HG03460 (cell line): ENCODE data around the gene CPOX.
"Not testable (repeated sequence)": the region's sequence is repeated elsewhere in the genome, so short reads cannot be mapped to it uniquely, and the experiment has no call there.

ENCODE experiments used
- ATAC-seq: cut with Tn5 transposase; IDR thresholded peaks from one replicate; pipeline ENCODE4 v1.9.1; 2021; ENCODE audit not compliant: unreplicated experiment

CPOX gene

DNA sequence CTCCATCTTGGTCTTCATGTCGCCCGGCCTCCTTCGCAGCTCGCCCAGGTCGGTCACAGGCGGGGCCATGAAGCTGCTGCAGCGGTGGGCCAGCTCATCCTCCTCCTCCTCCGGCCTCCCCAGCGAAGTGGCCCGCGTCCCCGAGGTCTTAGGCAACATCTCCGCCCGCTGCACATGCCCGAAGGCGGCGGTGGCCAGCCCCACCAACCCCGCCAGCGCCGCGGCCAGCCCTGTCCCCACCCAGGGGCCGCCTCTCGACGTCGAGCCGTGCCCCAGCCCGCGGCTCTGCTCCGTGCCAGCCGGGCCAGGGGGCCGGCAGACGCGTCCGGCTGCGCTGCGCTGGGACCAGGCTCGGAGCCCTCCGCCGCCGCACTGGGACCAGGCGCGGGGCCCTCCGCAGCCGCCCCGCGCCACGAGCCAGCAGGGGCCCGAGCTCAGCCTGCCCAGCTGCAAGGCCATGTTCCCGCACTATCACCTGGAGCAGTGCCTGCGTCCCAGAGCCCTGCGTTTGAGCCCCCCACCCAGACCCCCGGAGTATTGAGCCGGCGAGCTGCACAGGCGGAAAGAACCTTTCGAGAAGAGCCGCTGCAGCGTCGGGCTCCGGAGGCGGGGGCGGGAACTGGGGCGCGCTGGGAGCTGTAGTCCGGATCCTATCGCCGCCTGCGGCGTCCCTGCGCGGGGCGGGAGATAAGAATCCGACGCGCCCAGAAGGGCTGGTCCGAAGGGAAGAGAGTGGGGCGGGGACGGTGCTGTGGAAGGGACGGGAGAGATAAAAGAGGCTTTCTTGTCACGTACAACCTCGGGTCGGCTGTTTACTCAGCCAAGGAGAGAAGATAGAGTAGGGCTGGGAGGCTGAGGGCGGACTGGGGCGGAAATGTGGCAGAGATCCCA is at the start of gene CPOX:
TSS of gene CPOX (minus strand) at position 566 of the 891 bp plus-strand sequence. CDS start at position 459, 107 bp downstream.
- ATAC-seq = peak; percentile 94

DNA sequence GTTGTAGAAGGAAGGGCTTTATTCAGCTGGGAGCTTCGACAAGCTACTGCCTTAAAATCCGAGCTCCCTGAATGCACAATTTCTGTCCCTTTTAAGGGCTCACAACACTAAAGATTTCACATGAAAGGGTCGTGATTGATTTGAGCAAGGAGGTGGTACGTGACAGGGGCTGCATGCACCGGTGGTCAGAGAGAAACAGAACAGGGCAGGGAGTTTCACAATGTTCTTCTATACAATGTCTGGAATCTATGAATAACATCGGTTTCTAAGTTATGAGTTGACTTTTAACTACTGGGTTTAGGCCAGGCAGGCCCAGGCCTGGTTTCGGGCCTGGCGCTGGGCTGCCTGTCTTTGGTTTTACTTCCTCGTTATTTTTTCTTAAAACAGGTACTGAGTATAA is 49.4 kb upstream of the CPOX start:
- ATAC-seq = not testable (repeated sequence)

- ATAC-seq = not testable (repeated sequence)
Measured at GRCh38 chr3:98641756-98642155, 48.3 kb upstream of the CPOX start.

DNA sequence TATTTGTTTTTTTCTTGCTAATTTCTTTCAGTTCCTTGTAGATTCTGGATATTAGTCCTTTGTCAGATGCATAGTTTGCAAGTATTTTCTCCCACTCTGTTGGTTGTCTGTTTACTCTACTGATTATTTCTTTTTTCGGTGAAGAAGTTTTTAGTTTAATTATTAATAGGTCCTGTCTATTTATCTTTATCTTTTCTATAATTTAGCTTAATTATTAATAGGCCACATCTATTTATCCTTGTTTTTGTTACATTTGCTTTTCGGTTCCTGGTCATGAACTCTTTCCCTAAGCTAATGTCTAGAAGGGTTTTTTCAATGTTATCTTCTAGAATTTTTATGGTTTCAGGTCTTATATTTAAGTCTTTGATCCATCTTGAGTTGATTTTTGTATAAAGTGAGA is 45.1 kb upstream of the CPOX start:
- ATAC-seq = not testable (repeated sequence)

DNA sequence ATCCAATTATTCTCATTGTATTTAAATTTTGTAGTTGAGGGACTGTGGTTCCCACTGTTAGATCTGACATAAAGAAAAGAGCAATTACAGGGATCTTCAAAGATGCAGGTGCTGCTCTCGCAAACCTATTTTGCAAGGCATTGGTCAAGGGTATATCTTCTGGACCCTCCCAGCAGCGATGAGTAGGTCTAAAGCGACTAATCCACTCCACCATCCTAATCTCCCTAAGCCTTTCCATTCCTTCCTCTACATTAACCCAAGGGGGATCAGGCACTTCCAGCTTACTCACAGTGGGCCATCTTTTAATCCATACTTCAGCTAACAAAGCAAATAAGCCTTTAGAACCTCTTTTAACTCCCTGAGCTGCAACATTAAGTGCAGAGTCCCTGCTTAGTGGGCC is 37.0 kb upstream of the CPOX start:
- ATAC-seq = no peak

- ATAC-seq = no peak
Measured at GRCh38 chr3:98628317-98628716, 34.9 kb upstream of the CPOX start.

DNA sequence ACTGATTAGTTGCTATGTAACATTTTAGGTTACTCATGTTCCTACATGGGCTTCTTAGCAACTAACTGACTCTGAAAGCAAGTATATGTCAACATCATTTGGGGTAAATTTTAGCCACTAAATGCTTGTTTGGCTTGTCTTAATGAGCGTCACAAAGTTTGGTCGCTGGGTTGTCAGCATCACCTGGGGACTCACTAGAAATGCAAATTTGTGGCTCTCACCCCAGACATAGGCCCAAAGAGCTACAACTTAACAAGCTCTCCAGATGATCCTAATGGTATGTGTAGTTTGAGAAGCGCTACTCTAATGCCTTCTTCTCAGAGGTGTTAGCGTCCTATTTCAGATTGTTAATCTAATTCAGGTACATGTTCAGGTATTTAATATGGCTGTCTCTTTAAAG is 32.7 kb upstream of the CPOX start:
- ATAC-seq = no peak

GRCh38 chr3:98623572-98624280 is 30.3 kb upstream of the CPOX start:
- ATAC-seq = no peak

GRCh38 chr3:98617841-98618240 is 24.4 kb upstream of the CPOX start:
- no peak for ATAC-seq

GRCh38 chr3:98613616-98614015 is 20.2 kb upstream of the CPOX start:
- ATAC-seq = no peak

- peak; percentile 89 for ATAC-seq
Measured at GRCh38 chr3:98612996-98613517, 19.6 kb upstream of the CPOX start.

- ATAC-seq = peak; percentile 43
Measured at GRCh38 chr3:98612587-98612986, 19.2 kb upstream of the CPOX start.

DNA sequence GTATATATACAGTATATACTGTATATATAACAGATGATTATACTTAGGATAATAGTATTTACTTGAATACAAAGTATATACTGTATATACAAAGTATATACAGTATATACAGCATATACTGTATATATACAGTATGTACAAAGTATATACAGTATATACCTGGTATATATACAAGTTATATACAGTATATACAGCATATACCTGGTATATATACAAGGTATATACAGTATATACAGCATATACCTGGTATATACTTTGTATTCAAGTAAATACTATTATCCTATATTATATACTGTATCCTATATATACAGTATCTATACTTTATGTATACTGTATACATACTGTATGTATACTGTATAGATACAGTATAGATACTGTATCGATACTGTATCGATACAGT is 14.6 kb upstream of the CPOX start:
- ATAC-seq = no peak

DNA sequence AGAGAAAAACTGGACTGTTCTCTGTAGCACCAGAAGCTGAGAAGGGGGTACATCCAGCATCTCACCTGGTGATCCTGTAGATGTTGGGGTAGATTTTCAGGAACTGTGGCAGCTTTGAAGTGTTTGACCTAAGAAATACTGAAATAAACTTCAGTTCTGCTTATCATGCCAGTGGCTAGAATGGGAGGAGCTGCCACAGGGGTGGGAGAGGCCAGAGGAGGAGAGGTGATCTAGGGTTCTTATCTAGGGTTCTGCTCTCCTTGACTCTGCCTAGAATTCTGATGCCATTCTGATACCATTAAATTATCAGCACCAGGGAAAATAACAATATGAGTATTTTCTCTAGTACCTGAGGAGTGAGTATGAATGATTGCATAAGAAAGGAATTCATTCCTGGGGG is 10.2 kb upstream of the CPOX start:
- ATAC-seq = no peak

DNA sequence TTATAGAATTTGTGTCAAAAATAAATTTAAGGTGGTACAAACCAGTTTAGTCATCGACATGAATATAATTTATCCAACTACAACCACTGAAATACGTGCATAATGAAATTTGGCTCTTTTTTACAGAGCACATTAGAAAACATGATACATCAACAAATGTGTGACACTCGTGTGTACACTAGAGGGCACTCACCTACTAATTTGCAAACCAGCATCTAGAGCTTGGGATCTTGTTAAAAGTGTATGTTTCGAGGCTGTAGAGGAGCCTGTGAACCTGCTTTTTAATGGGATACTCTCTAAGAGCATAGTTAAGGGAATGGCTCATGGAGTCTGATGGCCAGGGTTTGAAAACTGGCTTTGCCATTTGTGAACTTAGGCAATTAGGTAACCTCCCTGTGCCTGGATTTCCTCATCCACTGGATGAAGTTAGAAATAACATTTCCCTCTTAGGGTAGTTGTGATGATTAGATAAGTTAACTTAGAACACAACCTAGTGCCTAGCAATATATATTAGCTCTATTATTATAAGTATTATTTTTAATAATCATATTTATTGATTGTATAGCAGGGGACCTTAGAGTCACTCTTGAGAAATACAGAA is 8.8 kb upstream of the CPOX start:
- ATAC-seq = peak; percentile 56

DNA sequence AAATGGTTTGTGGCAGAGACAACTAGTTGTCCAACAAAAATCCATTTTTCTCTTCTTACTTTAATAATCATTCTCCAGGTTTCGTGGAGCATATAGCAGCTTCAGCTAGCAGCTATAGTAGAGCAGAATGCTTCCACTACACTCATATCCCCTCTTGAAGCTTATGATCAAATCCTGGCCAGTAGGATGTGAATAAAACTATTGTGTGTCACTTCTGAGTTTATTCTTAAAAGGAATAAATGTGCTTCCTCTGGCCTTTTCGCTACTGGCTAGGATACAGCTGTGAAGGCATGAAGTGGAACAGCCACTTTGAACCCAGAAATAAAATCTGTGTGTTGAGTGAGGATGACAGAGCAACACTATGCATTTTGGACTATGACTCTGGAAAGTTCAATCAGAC is 7.8 kb upstream of the CPOX start:
- no peak for ATAC-seq

- ATAC-seq = peak; percentile 64
Measured at GRCh38 chr3:98600412-98601095, 7.1 kb upstream of the CPOX start.

- no peak for ATAC-seq
Measured at GRCh38 chr3:98599647-98600411, 6.4 kb upstream of the CPOX start.

- no peak for ATAC-seq
Measured at GRCh38 chr3:98598492-98598891, 5.1 kb upstream of the CPOX start.
